SK-N-SH (cell line): Measurements from ENCODE around the gene DDI2. TPM values are rescaled to one million over a fixed set of nuclear protein-coding genes. Genes with fewer than 3 reads are reported as not detected.

Experiments used
- CTCF ChIA-PET: fragments of 300-600, 350-600 bp; formaldehyde crosslinking; extraction: SDS; loops from one replicate; lab custom pipeline; 2021; lab: Yijun Ruan, JAX
- POLR2A ChIA-PET: fragments of 350-600 bp; sonication (Branson Sonifier 250); formaldehyde crosslinking; extraction: SDS; loops from one replicate; lab custom pipeline; 2020; ENCODE audit warnings: antibody characterized with exemption, inconsistent platforms; lab: Yijun Ruan, JAX
- DNase-seq: peaks from one replicate; pipeline ENCODE4 v3.0.0; 2012
- H2AFZ ChIP-seq: fragments of 200-600 bp; sonication (generic); 2 replicates; pipeline ENCODE4 v1.8.1; 2016; ENCODE audit warnings: antibody characterized with exemption, mild to moderate bottlenecking, low read depth
- H3F3A ChIP-seq: fragments of 200-600 bp; sonication (generic); replicated peaks from 2 replicates; pipeline ENCODE3; 2016; ENCODE audit warnings: antibody characterized with exemption, mild to moderate bottlenecking; ENCODE audit not compliant: insufficient read depth
- H3K27ac ChIP-seq, 2 experiments: fragments of 200-500 bp in 1 of 2; fragments of 200-600 bp in 1 of 2; sonication (Bioruptor generic) in 1 of 2; sonication (generic), shearing (Covaris generic) in 1 of 2; 2 replicates each; pipeline versions ENCODE4 v1.5.1 to v1.6.1; 2014 to 2016; ENCODE audit warnings: low read depth in 2 of 2, inconsistent platforms in 1 of 2, low read length in 1 of 2, mild to moderate bottlenecking in 1 of 2, mixed read lengths in 1 of 2
- H3K27me3 ChIP-seq: fragments of 200-600 bp; sonication (generic), shearing (Covaris generic); 2 replicates; pipeline ENCODE4 v1.6.1; 2016; ENCODE audit warnings: mixed run types; ENCODE audit not compliant: insufficient read depth
- H3K36me3 ChIP-seq, 2 experiments: fragments of 200-500 bp in 1 of 2; fragments of 200-600 bp in 1 of 2; sonication (Bioruptor generic) in 1 of 2; sonication (generic) in 1 of 2; replicated peaks in 1 of 2; 2 replicates each; pipeline versions ENCODE3 to v1.5.1; 2014 to 2016; ENCODE audit warnings: low read length in 1 of 2, mild to moderate bottlenecking in 1 of 2; ENCODE audit not compliant: insufficient read depth in 2 of 2, control insufficient read depth in 1 of 2
- H3K4me1 ChIP-seq, 2 experiments: fragments of 200-500 bp in 1 of 2; fragments of 200-600 bp in 1 of 2; sonication (Bioruptor generic) in 1 of 2; sonication (generic), shearing (Covaris generic) in 1 of 2; 2 replicates each; pipeline versions ENCODE4 v1.5.1 to v1.6.1; 2014 to 2016; ENCODE audit warnings: low read depth in 1 of 2, low read length in 1 of 2, mixed run types in 1 of 2; ENCODE audit not compliant: insufficient read depth in 2 of 2, control insufficient read depth in 1 of 2
- H3K4me2 ChIP-seq: fragments of 200-600 bp; sonication (generic), shearing (Covaris generic); 2 replicates; pipeline ENCODE4 v1.6.1; 2017; ENCODE audit warnings: mixed run types
- H3K4me3 ChIP-seq, 2 experiments: fragments of 200-500 bp in 1 of 2; fragments of 200-600 bp in 1 of 2; sonication (Bioruptor generic) in 1 of 2; sonication (generic), shearing (Covaris generic) in 1 of 2; 2 replicates each; pipeline versions ENCODE4 v1.5.1 to v1.8.1; 2014 to 2016; ENCODE audit warnings: low read depth in 2 of 2, inconsistent platforms in 1 of 2, low read length in 1 of 2, mild to moderate bottlenecking in 1 of 2, mixed read lengths in 1 of 2, moderate library complexity in 1 of 2
- H3K79me2 ChIP-seq: fragments of 200-600 bp; sonication (generic); 2 replicates; pipeline ENCODE4 v1.8.1; 2017; ENCODE audit warnings: mild to moderate bottlenecking; ENCODE audit not compliant: insufficient read depth
- H3K9ac ChIP-seq: fragments of 200-600 bp; sonication (generic); 2 replicates; pipeline ENCODE4 v1.6.1; 2017; ENCODE audit warnings: mixed run types
- H3K9me2 ChIP-seq: fragments of 200-600 bp; sonication (generic); 2 replicates; pipeline ENCODE4 v1.6.1; 2017; ENCODE audit warnings: mixed run types
- H3K9me3 ChIP-seq: fragments of 200-600 bp; sonication (generic); 2 replicates; pipeline ENCODE4 v1.6.1; 2017; ENCODE audit warnings: mixed run types, mild to moderate bottlenecking, moderate library complexity
- H4K20me1 ChIP-seq: fragments of 200-600 bp; sonication (generic); 2 replicates; pipeline ENCODE4 v1.6.1; 2017; ENCODE audit warnings: mild to moderate bottlenecking, mixed run types; ENCODE audit not compliant: insufficient read depth
- CTCF ChIP-seq: fragments of 200-600 bp; sonication (generic); IDR thresholded peaks from 2 replicates; pipeline ENCODE4 v1.6.1; 2017; ENCODE audit warnings: antibody characterized with exemption, mild to moderate bottlenecking, moderate library complexity
- EZH2phosphoT487 ChIP-seq: fragments of 200-600 bp; sonication (generic); IDR thresholded peaks from 2 replicates; pipeline ENCODE4 v1.6.1; 2017; ENCODE audit warnings: low read depth, mixed run types, mild to moderate bottlenecking, antibody characterized with exemption, moderate library complexity, borderline replicate concordance
- JUND ChIP-seq: IDR thresholded peaks from 2 replicates; pipeline ENCODE4 v1.4.0; 2012
- MXI1 ChIP-seq: IDR thresholded peaks from 2 replicates; pipeline ENCODE4 v1.6.1; 2012; ENCODE audit warnings: mild to moderate bottlenecking, low read depth, low read length, improper control_type of control experiment
- RCOR1 ChIP-seq: fragments of 150-350 bp; IDR thresholded peaks from 2 replicates; pipeline ENCODE4 v1.6.1; 2017; ENCODE audit warnings: antibody characterized with exemption, low read length
- RFX5 ChIP-seq: IDR thresholded peaks from 2 replicates; pipeline ENCODE4 v1.6.1; 2012; ENCODE audit warnings: mild to moderate bottlenecking, improper control_type of control experiment, low read length
- SIN3A ChIP-seq: IDR thresholded peaks from 2 replicates; pipeline ENCODE4 v1.6.1; 2012; ENCODE audit warnings: low read depth, mild to moderate bottlenecking, low read length, moderate library complexity, borderline replicate concordance
- SMC3 ChIP-seq: IDR thresholded peaks from 2 replicates; pipeline ENCODE4 v1.6.1; 2012; ENCODE audit warnings: low read depth, low read length, improper control_type of control experiment
- YY1 ChIP-seq: IDR thresholded peaks from 2 replicates; pipeline ENCODE4 v1.4.0; 2012; ENCODE audit warnings: low read depth, mild to moderate bottlenecking
- WGBS: methylation state at CpG from one replicate; pipeline ENCODE4 v1.1.6; 2017; ENCODE audit warnings: low lambda C conversion rate; 5-methylcytosine and 5-hydroxymethylcytosine counted together
- polyA plus RNA-seq, 3 experiments: library from polyadenylated mRNA; depleted of rRNA; stranded (reverse); fragments of >200 nt; gene quantifications; 2 replicates each; pipeline ENCODE4 v1.2.3, GENCODE V29; 2012
- TF ChIP-seq, protein P1 (sequence below): IDR thresholded peaks from 2 replicates; pipeline ENCODE4 v1.4.0; 2012; ENCODE audit warnings: low read depth
- TF ChIP-seq, protein P2 (sequence below): fragments of 150-350 bp; IDR thresholded peaks from 2 replicates; pipeline ENCODE4 v1.6.1; 2016; ENCODE audit warnings: mild to moderate bottlenecking, low read depth, low read length

The DDI2 gene
- polyA plus RNA-seq, 1 of the 3 experiments (the other 2 are of a cell fraction), result 2.8 TPM

- no peaks in the 10 kb centered on the region for H4K20me1 ChIP-seq
- peaks cover 42 to 46% of the 10 kb centered on the region in 2 experiments for H3K36me3 ChIP-seq
- no peak for TF ChIP-seq RCOR1
- TF ChIP-seq JUND, result no peak
- no peak for TF ChIP-seq SIN3A
- TF ChIP-seq, protein P1, sequence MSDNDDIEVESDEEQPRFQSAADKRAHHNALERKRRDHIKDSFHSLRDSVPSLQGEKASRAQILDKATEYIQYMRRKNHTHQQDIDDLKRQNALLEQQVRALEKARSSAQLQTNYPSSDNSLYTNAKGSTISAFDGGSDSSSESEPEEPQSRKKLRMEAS, result no peak
- ChIA-PET CTCF (interaction anchor here (1.2 kb wide), 1 partner anchor 8 kb away, joined by 4 read pairs; no protein-coding TSS in a partner anchor), POLR2A (no interaction called here)
- no peaks in the 10 kb centered on the region; the same call in 1 of the 2 replicates for H3K79me2 ChIP-seq
- no peak overlapping the region for H2AFZ ChIP-seq
- no peak overlapping the region for H3K4me2 ChIP-seq
- H3F3A ChIP-seq, result no peaks in the 10 kb centered on the region
- H3K9me3 ChIP-seq, result no peaks in the 10 kb centered on the region
- no peaks in the 10 kb centered on the region; a peak in 1 of 4 replicates for H3K4me1 ChIP-seq
- no peak for DNase-seq
- WGBS, result 92% methylated on average over 3 of the region's 3 CpGs
- no peaks in the 10 kb centered on the region for H3K9me2 ChIP-seq
- no peak overlapping the region for H3K4me3 ChIP-seq
- H3K27me3 ChIP-seq, result no peaks in the 10 kb centered on the region
- H3K9ac ChIP-seq, result no peak overlapping the region
- H3K27ac ChIP-seq, result no peak overlapping the region
Measured at GRCh38 chr1:15663925-15664324, 46.7 kb downstream of the DDI2 start.

DNA sequence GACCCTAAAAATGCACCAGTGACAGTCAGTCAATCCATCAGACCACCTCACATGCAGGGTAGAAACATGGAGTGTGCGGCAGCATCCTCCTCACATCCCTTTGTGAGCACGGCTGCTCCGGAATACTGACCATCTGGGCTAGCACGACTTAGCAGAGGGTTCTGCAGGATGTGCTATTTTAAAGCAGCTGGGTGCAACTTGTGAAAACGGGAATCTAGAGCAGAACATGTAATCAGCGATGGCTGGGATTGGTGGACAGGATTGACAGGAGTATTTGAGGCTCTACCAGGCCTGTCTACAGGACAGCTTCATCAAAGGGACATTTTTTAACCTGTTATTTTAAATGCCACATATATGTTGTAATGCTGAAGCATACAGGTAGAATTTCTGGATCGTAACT, 50.1 kb downstream of the DDI2 start:
- H4K20me1 ChIP-seq, result no peaks in the 10 kb centered on the region
- POLR2A ChIA-PET, result no interaction called here
- TF ChIP-seq, protein P2, sequence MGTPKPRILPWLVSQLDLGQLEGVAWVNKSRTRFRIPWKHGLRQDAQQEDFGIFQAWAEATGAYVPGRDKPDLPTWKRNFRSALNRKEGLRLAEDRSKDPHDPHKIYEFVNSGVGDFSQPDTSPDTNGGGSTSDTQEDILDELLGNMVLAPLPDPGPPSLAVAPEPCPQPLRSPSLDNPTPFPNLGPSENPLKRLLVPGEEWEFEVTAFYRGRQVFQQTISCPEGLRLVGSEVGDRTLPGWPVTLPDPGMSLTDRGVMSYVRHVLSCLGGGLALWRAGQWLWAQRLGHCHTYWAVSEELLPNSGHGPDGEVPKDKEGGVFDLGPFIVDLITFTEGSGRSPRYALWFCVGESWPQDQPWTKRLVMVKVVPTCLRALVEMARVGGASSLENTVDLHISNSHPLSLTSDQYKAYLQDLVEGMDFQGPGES, result no peak
- TF ChIP-seq SMC3, result no peak
- no peak for TF ChIP-seq YY1
- TF ChIP-seq RCOR1, result no peak
- TF ChIP-seq EZH2phosphoT487, result no peak
- TF ChIP-seq MXI1, result no peak
- TF ChIP-seq CTCF, result no peak
- TF ChIP-seq RFX5, result no peak
- no peak overlapping the region for H2AFZ ChIP-seq
- no peak for DNase-seq
- WGBS, result 90% methylated on average over 7 of the region's 7 CpGs
- no peak overlapping the region for H3K4me3 ChIP-seq
- no peaks in the 10 kb centered on the region for H3F3A ChIP-seq
- no peaks in the 10 kb centered on the region; the same call in 1 of the 2 replicates for H3K79me2 ChIP-seq
- H3K9me2 ChIP-seq, result no peaks in the 10 kb centered on the region
- H3K27me3 ChIP-seq, result no peaks in the 10 kb centered on the region
- no peaks in the 10 kb centered on the region; a peak in 1 of 4 replicates for H3K4me1 ChIP-seq
- no peak overlapping the region for H3K27ac ChIP-seq
- no peaks in the 10 kb centered on the region for H3K9me3 ChIP-seq
- peaks cover 8 to 13% of the 10 kb centered on the region in 2 experiments for H3K36me3 ChIP-seq
- no peak overlapping the region for H3K4me2 ChIP-seq
- no peak overlapping the region for H3K9ac ChIP-seq
- CTCF ChIA-PET, result no interaction called here
